HEK293 (cell line): Measurements from ENCODE around the gene ANO1.

ENCODE experiments used
- GFI1B ChIP-seq: fragments of 450-650 bp; formaldehyde crosslinking; IDR thresholded peaks from 2 replicates; pipeline ENCODE4 v1.5.1; 2016; ENCODE audit warnings: missing biosample characterization, missing genetic modification characterization
- KLF10 ChIP-seq: fragments of 450-650 bp; IDR thresholded peaks from 2 replicates; pipeline ENCODE4 v1.5.1; 2018; ENCODE audit warnings: missing biosample characterization, mild to moderate bottlenecking, missing genetic modification characterization
- MZF1 ChIP-seq: fragments of 450-650 bp; formaldehyde crosslinking; IDR thresholded peaks from 2 replicates; pipeline ENCODE4 v1.5.1; 2017; ENCODE audit warnings: missing biosample characterization, missing genetic modification characterization, borderline replicate concordance
- TRIM28 ChIP-seq: IDR thresholded peaks from 2 replicates; pipeline ENCODE4 v1.6.1; 2011; ENCODE audit warnings: low read length, control low read depth, borderline replicate concordance
- ZNF114 ChIP-seq: fragments of 450-650 bp; formaldehyde crosslinking; IDR thresholded peaks from 2 replicates; pipeline ENCODE4 v1.5.0; 2017; ENCODE audit warnings: missing biosample characterization, missing genetic modification characterization
- ZNF324 ChIP-seq: fragments of 450-650 bp; formaldehyde crosslinking; IDR thresholded peaks from 2 replicates; pipeline ENCODE4 v1.5.1; 2016; ENCODE audit warnings: missing biosample characterization, missing genetic modification characterization
- ZNF350 ChIP-seq: fragments of 450-650 bp; formaldehyde crosslinking; IDR thresholded peaks from 2 replicates; pipeline ENCODE4 v1.5.0; 2017; ENCODE audit warnings: missing biosample characterization, mild to moderate bottlenecking, missing genetic modification characterization
- ZNF510 ChIP-seq: fragments of 450-650 bp; formaldehyde crosslinking; IDR thresholded peaks from 2 replicates; pipeline ENCODE4 v1.5.1; 2018; ENCODE audit warnings: mild to moderate bottlenecking, missing genetic modification characterization, missing biosample characterization; ENCODE audit not compliant: insufficient replicate concordance
- TF ChIP-seq, protein P1 (sequence below): fragments of 450-650 bp; formaldehyde crosslinking; IDR thresholded peaks from 2 replicates; pipeline ENCODE4 v1.5.1; 2016; ENCODE audit warnings: missing biosample characterization, missing genetic modification characterization
- TF ChIP-seq, protein P2 (sequence below): fragments of 450-650 bp; formaldehyde crosslinking; IDR thresholded peaks from 2 replicates; pipeline ENCODE4 v1.5.1; 2016; ENCODE audit warnings: missing biosample characterization, missing genetic modification characterization
- TF ChIP-seq, protein P3 (sequence below): fragments of 450-650 bp; formaldehyde crosslinking; IDR thresholded peaks from 2 replicates; pipeline ENCODE4 v1.5.1; 2016; ENCODE audit warnings: missing biosample characterization, missing genetic modification characterization, borderline replicate concordance
- TF ChIP-seq, protein P4 (sequence below): sonication (generic); formaldehyde crosslinking; IDR thresholded peaks from 2 replicates; pipeline ENCODE4 v1.8.1; 2022; ENCODE audit warnings: mild to moderate bottlenecking, moderate library complexity, missing genetic modification reagents
- TF ChIP-seq, protein P5 (sequence below): fragments of 450-650 bp; IDR thresholded peaks from 2 replicates; pipeline ENCODE4 v1.5.1; 2018; ENCODE audit warnings: missing biosample characterization, mild to moderate bottlenecking, missing genetic modification characterization
- TF ChIP-seq, protein P6 (sequence below): fragments of 450-650 bp; IDR thresholded peaks from 2 replicates; pipeline ENCODE4 v1.5.1; 2018; ENCODE audit warnings: missing biosample characterization, missing genetic modification characterization

DNA sequence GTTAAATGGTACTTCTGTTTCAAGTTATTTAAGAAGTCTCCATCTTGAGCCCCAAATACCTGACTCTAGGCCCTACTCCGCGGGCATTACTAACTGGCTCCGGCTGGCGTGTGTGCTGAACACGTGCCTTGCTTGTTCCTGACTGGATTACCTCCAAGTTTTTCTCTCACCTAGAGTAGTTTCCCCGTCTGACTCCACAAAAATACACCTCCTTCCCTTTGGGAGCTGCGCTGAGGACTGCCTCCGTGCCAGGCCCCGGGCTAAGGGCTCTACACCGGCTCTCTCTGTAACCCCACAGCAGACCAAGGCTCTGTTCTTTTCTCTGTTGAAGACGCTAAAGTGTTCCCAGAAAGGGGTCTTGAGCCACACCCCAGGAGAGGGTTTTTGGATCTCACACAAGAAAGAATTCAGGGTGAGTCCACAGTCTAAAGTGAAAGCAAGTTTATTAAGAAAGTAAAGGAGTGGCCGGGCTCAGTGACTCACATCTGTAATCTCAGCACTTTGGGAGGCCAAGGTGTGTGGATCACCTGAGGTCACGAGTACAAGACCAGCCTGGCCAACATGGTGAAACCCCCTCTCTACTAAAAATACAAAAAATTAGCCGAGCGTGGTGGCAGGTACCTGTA, 61.8 kb downstream of the ANO1 start:
- TF ChIP-seq KLF10 (tag by site-specific recombination) (no peak), TRIM28 (no peak), ZNF350 (tag by site-specific recombination) (no peak), MZF1 (tag by site-specific recombination) (no peak), ZNF114 (tag by site-specific recombination) (no peak), GFI1B (tag by site-specific recombination) (no peak), ZNF324 (no peak), ZNF510 (tag by site-specific recombination) (no peak)
- TF ChIP-seq, protein P1, sequence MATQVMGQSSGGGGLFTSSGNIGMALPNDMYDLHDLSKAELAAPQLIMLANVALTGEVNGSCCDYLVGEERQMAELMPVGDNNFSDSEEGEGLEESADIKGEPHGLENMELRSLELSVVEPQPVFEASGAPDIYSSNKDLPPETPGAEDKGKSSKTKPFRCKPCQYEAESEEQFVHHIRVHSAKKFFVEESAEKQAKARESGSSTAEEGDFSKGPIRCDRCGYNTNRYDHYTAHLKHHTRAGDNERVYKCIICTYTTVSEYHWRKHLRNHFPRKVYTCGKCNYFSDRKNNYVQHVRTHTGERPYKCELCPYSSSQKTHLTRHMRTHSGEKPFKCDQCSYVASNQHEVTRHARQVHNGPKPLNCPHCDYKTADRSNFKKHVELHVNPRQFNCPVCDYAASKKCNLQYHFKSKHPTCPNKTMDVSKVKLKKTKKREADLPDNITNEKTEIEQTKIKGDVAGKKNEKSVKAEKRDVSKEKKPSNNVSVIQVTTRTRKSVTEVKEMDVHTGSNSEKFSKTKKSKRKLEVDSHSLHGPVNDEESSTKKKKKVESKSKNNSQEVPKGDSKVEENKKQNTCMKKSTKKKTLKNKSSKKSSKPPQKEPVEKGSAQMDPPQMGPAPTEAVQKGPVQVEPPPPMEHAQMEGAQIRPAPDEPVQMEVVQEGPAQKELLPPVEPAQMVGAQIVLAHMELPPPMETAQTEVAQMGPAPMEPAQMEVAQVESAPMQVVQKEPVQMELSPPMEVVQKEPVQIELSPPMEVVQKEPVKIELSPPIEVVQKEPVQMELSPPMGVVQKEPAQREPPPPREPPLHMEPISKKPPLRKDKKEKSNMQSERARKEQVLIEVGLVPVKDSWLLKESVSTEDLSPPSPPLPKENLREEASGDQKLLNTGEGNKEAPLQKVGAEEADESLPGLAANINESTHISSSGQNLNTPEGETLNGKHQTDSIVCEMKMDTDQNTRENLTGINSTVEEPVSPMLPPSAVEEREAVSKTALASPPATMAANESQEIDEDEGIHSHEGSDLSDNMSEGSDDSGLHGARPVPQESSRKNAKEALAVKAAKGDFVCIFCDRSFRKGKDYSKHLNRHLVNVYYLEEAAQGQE: no peak
- TF ChIP-seq, protein P2, sequence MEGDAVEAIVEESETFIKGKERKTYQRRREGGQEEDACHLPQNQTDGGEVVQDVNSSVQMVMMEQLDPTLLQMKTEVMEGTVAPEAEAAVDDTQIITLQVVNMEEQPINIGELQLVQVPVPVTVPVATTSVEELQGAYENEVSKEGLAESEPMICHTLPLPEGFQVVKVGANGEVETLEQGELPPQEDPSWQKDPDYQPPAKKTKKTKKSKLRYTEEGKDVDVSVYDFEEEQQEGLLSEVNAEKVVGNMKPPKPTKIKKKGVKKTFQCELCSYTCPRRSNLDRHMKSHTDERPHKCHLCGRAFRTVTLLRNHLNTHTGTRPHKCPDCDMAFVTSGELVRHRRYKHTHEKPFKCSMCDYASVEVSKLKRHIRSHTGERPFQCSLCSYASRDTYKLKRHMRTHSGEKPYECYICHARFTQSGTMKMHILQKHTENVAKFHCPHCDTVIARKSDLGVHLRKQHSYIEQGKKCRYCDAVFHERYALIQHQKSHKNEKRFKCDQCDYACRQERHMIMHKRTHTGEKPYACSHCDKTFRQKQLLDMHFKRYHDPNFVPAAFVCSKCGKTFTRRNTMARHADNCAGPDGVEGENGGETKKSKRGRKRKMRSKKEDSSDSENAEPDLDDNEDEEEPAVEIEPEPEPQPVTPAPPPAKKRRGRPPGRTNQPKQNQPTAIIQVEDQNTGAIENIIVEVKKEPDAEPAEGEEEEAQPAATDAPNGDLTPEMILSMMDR: no peak
- TF ChIP-seq, protein P3, sequence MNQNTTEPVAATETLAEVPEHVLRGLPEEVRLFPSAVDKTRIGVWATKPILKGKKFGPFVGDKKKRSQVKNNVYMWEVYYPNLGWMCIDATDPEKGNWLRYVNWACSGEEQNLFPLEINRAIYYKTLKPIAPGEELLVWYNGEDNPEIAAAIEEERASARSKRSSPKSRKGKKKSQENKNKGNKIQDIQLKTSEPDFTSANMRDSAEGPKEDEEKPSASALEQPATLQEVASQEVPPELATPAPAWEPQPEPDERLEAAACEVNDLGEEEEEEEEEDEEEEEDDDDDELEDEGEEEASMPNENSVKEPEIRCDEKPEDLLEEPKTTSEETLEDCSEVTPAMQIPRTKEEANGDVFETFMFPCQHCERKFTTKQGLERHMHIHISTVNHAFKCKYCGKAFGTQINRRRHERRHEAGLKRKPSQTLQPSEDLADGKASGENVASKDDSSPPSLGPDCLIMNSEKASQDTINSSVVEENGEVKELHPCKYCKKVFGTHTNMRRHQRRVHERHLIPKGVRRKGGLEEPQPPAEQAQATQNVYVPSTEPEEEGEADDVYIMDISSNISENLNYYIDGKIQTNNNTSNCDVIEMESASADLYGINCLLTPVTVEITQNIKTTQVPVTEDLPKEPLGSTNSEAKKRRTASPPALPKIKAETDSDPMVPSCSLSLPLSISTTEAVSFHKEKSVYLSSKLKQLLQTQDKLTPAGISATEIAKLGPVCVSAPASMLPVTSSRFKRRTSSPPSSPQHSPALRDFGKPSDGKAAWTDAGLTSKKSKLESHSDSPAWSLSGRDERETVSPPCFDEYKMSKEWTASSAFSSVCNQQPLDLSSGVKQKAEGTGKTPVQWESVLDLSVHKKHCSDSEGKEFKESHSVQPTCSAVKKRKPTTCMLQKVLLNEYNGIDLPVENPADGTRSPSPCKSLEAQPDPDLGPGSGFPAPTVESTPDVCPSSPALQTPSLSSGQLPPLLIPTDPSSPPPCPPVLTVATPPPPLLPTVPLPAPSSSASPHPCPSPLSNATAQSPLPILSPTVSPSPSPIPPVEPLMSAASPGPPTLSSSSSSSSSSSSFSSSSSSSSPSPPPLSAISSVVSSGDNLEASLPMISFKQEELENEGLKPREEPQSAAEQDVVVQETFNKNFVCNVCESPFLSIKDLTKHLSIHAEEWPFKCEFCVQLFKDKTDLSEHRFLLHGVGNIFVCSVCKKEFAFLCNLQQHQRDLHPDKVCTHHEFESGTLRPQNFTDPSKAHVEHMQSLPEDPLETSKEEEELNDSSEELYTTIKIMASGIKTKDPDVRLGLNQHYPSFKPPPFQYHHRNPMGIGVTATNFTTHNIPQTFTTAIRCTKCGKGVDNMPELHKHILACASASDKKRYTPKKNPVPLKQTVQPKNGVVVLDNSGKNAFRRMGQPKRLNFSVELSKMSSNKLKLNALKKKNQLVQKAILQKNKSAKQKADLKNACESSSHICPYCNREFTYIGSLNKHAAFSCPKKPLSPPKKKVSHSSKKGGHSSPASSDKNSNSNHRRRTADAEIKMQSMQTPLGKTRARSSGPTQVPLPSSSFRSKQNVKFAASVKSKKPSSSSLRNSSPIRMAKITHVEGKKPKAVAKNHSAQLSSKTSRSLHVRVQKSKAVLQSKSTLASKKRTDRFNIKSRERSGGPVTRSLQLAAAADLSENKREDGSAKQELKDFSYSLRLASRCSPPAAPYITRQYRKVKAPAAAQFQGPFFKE (tag by site-specific recombination): no peak
- TF ChIP-seq, protein P4, sequence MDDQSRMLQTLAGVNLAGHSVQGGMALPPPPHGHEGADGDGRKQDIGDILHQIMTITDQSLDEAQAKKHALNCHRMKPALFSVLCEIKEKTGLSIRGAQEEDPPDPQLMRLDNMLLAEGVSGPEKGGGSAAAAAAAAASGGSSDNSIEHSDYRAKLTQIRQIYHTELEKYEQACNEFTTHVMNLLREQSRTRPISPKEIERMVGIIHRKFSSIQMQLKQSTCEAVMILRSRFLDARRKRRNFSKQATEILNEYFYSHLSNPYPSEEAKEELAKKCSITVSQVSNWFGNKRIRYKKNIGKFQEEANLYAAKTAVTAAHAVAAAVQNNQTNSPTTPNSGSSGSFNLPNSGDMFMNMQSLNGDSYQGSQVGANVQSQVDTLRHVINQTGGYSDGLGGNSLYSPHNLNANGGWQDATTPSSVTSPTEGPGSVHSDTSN (CRISPR knock-in tag): no peak
- TF ChIP-seq, protein P5, sequence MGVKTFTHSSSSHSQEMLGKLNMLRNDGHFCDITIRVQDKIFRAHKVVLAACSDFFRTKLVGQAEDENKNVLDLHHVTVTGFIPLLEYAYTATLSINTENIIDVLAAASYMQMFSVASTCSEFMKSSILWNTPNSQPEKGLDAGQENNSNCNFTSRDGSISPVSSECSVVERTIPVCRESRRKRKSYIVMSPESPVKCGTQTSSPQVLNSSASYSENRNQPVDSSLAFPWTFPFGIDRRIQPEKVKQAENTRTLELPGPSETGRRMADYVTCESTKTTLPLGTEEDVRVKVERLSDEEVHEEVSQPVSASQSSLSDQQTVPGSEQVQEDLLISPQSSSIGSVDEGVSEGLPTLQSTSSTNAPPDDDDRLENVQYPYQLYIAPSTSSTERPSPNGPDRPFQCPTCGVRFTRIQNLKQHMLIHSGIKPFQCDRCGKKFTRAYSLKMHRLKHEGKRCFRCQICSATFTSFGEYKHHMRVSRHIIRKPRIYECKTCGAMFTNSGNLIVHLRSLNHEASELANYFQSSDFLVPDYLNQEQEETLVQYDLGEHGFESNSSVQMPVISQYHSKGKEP (tag by site-specific recombination): no peak
- TF ChIP-seq, protein P6, sequence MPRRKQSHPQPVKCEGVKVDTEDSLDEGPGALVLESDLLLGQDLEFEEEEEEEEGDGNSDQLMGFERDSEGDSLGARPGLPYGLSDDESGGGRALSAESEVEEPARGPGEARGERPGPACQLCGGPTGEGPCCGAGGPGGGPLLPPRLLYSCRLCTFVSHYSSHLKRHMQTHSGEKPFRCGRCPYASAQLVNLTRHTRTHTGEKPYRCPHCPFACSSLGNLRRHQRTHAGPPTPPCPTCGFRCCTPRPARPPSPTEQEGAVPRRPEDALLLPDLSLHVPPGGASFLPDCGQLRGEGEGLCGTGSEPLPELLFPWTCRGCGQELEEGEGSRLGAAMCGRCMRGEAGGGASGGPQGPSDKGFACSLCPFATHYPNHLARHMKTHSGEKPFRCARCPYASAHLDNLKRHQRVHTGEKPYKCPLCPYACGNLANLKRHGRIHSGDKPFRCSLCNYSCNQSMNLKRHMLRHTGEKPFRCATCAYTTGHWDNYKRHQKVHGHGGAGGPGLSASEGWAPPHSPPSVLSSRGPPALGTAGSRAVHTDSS (tag by site-specific recombination): no peak
